ENCODE measurements around the gene CYP4F3. TPM values are rescaled to one million over a fixed set of nuclear protein-coding genes. Genes with fewer than 3 reads are reported as not detected.
"Not testable (repeated sequence)": the region's sequence is repeated elsewhere in the genome, so short reads cannot be mapped to it uniquely, and the experiment has no call there.

Gene CYP4F3
- total RNA-seq, 1 experiment from 2014 or later: 0.17 TPM

- no peak for DNase-seq (ENCODE audit: low spot score)
These were observed 29.2 kb downstream of the CYP4F3 start for GRCh38 chr19:15669891-15670290.

DNA sequence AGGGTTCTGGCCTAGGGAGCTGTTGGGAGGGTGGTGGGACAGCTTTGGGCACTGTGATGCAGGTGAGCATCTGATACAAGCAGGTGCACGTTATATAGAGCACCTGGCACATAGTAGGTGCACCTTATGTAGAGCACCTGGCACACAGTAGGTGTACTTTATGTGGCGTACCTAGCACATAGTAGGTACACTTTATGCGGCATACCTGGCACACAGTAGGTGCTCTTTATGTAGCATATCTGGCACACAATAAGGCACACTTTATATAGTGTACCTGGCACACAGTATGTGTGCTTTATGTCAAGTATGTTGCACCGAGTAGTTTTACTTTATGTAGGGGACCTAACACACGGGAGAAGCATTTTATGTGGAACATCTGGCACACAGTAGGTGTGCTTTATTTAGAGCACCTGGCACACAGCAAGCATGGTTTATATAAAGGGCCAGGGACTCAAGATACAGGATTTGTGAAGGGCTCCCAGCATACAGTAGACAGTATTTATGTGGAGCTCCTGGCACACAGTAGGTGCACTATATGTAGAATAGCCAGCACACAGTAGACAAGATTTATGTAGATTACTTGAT is 30.6 kb downstream of the CYP4F3 start:
- no peak for DNase-seq (ENCODE audit: low spot score)

DNA sequence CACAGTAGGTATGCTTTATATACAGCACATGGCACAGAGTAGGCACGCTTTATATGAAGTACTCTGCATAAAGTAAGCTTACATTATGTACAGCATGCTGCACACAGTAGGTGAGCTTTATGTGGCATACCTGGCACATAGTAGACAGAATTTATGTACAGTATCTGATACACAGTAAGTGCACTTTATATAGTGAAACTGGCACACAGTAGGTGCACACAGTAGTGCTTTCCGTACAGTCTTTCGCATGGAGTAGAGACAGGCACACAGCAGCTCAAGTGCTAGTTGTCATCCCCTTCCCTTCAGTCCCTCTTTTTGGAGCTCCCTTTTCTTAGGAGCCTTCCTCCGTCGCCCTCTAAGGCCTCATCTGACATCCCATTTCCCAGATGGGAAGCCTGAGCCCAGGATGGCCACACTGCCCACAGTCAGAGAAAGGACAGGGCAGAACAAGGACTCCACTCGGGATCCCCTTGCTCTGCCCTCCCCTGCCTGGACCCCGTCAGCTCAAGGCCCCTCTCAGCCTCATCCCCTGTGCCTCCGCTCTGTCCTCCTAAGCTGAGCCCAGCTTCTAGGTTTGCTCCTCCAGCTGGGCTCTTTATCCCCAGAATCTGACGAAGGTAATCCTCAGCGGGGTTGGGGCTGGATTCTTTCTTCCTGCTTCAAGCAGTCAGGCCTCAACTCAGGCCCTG is 31.3 kb downstream of the CYP4F3 start:
- no peak for DNase-seq (ENCODE audit: low spot score)

- peak; percentile 81 for DNase-seq (ENCODE audit: low spot score)
These were observed 32.0 kb downstream of the CYP4F3 start, which contains the start of gene CYP4F12 for GRCh38 chr19:15672580-15673175. Gene CYP4F12 (plus strand): TSS chr19:15673087. CDS start chr19:15673530, 443 bp downstream.

DNA sequence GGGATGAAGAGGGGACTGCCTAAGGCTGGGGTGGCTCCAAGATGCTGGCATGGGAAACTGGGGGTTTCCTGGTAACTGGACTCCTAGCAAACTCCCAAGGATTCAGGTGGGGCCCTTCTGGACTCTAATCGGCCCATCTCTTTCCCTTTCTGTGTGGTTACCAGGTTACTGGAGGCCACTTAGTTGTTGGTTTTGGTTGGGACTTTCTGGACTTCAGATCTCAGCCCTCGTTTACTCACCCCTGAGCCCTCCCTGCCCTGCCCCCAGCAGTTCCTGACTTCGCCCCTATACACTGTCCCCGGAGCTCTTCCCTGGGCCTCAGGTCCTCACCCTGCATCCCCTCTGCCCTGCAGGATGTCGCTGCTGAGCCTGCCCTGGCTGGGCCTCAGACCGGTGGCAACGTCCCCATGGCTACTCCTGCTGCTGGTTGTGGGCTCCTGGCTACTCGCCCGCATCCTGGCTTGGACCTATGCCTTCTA is 32.5 kb downstream of the CYP4F3 start:
- no peak for DNase-seq (ENCODE audit: low spot score)

GRCh38 chr19:15675560-15675959 is 34.9 kb downstream of the CYP4F3 start:
- no peak for DNase-seq (ENCODE audit: low spot score)

DNA sequence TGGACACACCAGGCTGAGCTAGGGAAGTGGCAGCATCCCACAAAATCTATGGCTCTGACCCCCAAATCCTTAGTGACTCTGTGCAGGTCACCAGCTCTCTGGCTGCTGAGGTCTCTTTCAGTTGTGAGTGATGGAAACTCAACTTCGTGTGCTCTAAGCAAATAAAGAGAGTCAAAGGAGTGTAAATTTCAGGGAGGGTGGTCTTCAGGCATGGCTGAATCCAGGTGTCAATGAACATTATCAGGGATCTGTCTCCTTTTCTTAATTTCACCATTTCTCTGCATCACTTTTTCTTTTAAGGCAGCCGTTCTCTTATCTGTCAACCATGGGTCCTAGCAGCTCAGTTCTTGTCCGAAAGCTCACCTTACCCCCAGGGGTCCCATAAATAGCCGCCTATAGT is 38.4 kb downstream of the CYP4F3 start:
- DNase-seq (ENCODE audit: low spot score): no peak

DNA sequence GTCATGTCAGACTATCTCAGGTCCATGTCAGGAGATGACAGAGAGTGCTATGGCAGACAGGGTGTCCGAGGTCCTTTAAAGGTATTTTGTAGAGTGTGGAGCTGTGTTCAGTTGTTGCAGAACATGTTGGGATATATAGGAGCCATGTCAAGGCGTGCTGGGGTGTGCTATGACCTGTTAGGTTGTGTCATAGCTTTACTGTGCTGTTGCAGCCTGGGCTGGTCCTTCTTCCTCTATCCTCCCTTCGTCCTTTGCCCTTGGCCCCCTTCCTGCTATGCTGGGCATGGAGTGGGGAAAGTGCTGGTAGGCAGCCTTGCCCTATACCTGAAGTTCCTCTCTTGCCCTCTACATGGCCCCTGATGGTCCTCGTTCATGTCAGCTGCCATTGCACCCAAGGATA is 39.2 kb downstream of the CYP4F3 start:
- not testable (repeated sequence) for DNase-seq (ENCODE audit: low spot score)

- DNase-seq (ENCODE audit: low spot score): no peak
These were observed 40.0 kb downstream of the CYP4F3 start for GRCh38 chr19:15680478-15681322.

- no peak for DNase-seq (ENCODE audit: low spot score)
These were observed 42.7 kb downstream of the CYP4F3 start for GRCh38 chr19:15683411-15683810.

GRCh38 chr19:15684828-15685227 is 44.1 kb downstream of the CYP4F3 start:
- no peak for DNase-seq (ENCODE audit: low spot score)

DNA sequence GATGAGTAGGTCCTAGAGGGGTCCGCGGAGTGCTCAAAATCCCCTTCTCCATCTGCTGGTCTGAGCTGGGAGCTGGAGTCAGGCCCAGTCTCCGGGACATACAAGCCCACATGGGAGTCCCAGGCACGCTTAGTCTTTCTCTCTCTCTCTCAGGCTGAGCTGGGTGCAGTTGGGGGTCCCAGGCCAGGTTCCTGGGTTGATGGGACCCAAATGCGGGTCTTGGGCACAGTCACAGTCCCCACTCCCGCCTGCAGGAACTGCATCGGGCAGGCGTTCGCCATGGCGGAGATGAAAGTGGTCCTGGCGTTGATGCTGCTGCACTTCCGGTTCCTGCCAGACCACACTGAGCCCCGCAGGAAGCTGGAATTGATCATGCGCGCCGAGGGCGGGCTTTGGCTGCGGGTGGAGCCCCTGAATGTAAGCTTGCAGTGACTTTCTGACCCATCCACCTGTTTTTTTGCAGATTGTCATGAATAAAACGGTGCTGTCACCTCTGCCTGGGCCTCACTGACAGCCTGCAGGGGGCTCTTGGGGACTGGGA is 56.0 kb downstream of the CYP4F3 start:
- DNase-seq (ENCODE audit: low spot score): peak; percentile 45

DNA sequence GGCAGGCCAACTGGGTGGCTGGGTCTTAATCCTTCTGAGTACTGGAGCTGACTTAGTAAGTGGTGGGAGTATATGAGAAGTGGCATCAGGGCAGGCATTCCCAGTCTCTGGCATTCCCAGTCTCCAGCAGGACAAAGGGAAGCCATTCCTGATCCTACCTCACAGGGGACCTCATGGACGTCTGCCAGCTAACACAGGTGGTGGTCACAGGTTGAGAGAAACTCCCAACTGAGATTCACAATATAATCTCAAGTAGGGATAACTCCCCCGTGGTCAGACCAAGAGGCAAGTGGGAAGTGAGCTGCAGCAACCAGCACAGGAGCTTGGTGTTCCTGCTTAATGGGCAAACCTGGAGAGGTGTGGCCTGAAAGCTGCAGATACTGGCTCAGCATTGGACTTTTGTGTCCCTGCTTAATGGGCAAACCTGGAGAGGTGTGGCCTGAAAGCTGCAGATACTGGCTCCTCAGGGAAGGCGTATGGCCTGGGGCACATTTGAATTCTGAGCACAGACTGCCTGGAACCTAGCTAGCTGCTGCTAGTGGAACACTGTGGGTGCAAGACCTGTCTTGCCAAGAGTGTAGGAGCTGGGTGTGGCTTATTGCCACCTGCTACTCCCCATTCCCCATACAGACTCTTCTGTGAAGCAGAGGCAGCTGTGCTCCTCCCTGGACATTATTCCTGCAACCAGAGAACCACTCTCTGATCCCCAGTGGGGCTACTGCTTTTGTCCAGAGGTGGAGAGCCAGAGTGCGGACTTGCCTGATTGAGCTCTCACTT is 61.2 kb downstream of the CYP4F3 start:
- peak; percentile 35 for DNase-seq (ENCODE audit: low spot score)

- peak; percentile 94 for DNase-seq (ENCODE audit: low spot score)
These were observed 61.8 kb downstream of the CYP4F3 start for GRCh38 chr19:15702534-15702930.

Other genes with a start within 250 kb of the CYP4F3 start
- 37.5 and 48.6 TPM in 2 replicates for gene AKAP8L, start 221.9 kb upstream of the CYP4F3 start, total RNA-seq (2014; rRNA removed; shearing (Covaris generic))
- 7.2 and 7.4 TPM in 2 replicates for gene WIZ, start 190.9 kb upstream of the CYP4F3 start, total RNA-seq (2014; rRNA removed; shearing (Covaris generic))
- gene RASAL3, start 176.4 kb upstream of the CYP4F3 start, total RNA-seq (2014; rRNA removed; shearing (Covaris generic)): not detected in 2 replicates
- gene PGLYRP2, start 161.4 kb upstream of the CYP4F3 start, total RNA-seq (2014; rRNA removed; shearing (Covaris generic)): not detected in 2 replicates
- 0.04 TPM in 2 replicates for gene CYP4F22, start 132.4 kb upstream of the CYP4F3 start, total RNA-seq (2014; rRNA removed; shearing (Covaris generic))
- not detected in 2 replicates for gene CYP4F8, start 25.7 kb upstream of the CYP4F3 start, total RNA-seq (2014; rRNA removed; shearing (Covaris generic))
- gene CYP4F12, start 32.2 kb downstream of the CYP4F3 start, total RNA-seq (2014; rRNA removed; shearing (Covaris generic)): 3.6 and 6.3 TPM in 2 replicates
- gene OR10H2, start 87.1 kb downstream of the CYP4F3 start, total RNA-seq (2014; rRNA removed; shearing (Covaris generic)): not detected in 2 replicates
- gene OR10H3, start 97.1 kb downstream of the CYP4F3 start, total RNA-seq (2014; rRNA removed; shearing (Covaris generic)): not detected in 2 replicates
- gene OR10H5, start 146.8 kb downstream of the CYP4F3 start, total RNA-seq (2014; rRNA removed; shearing (Covaris generic)): not detected in 2 replicates
- gene OR10H1, start 174.8 kb downstream of the CYP4F3 start, total RNA-seq (2014; rRNA removed; shearing (Covaris generic)): not detected in 2 replicates